ENCODE results near the gene UBE2E2.

Gene UBE2E2

GRCh38 chr3:23198801-23199200 lies 4.3 kb upstream of the UBE2E2 start:
- DNase-seq, result no peak

DNA sequence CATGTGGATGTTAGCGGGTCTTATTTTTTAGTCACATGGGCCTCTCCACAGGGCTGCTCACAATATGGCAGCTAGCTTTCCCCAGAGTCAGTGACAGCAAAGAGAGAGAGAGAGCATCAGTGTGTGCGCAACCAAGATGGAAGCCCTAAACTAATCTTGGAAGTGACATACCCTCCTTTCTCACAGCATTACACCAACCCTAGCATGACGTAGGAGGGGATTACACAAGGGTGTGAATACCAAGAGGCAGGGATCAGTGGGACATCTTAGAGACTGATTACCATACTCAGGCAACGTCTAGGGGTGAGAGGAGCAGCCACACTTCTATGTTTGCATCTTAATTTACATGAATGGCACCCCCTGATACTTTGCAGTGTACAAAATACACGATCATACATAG lies 3.5 kb upstream of the UBE2E2 start:
- no peak for DNase-seq

- DNase-seq, result no peak
These were observed 1.8 kb upstream of the UBE2E2 start for GRCh38 chr3:23201154-23201838.

GRCh38 chr3:23202203-23202920 lies 765 bp upstream of the UBE2E2 start:
- no peak for DNase-seq

GRCh38 chr3:23203708-23204330 lies 692 bp downstream of the UBE2E2 start:
- no peak for DNase-seq

DNA sequence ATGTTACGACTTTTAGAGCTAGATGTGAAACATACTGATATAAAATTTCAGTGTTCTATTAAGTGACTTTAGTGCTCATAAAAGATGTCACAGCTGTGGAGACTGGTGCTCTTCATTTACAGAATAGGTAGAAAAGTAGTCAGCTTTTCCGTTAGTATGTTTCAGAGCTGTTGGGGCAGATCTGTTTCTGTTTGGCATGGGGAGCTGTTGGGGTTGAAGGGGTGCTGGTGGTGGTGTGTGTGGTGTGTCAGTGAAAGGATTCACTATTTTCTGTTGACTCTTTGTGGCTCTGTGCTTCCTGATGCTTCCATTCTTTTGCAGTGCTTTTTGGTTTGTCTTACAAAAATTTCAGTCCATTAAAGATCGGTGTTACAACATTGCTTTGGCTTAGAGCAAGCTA lies 3.2 kb downstream of the UBE2E2 start:
- DNase-seq, result no peak

DNA sequence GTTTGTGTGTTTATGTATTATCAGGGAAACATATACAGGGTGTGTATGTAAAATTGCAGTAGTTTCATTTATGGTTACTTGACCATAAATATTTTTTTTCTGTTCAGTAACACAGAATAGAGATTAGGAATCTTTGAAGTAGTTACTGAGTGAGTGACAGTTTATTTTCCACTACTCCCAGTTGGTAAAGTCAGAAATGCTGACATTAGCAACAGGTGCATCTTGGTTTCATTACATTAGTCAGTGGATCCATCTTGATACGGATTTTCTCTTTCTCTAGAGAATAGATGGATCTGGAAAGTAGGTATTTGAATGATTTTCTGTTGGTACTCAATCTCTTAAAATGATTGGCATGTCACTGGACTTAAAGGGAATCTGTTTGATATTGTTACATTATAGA lies 6.0 kb downstream of the UBE2E2 start:
- DNase-seq, result no peak

DNA sequence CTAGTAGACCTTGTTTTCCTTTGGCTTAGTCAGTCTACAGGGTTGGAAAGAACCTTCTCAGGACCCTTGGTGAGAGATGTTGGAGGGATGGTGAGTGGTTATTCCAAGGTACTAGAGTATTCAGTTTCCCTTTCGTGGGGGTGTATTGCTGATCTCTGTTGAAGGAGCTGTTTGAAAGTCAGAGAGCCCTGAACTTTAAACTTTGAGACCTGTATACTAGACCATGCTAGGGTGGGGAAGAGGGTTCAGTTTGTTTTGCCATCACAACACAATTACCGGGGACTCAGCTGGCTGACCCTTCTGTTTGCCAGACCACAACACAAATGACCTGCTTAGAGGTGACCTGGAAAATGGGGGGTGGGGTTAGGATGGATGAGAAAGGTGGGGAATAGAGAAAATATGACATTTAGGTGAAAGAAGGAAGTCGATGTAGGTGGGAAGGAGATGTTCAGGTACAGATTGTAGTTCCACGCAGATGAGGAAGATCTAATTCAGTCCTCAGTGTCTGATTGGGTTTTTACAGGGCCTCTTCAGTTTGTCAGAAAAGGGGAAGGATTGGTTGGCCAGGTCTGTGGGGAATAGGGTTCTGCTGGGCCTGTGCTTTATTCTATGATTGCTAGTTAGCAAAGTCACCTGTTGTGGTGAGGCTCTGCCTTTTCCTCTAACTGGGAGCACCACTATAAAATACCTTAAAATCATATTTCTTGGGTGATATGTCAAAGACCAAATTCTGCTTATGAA lies 6.8 kb downstream of the UBE2E2 start:
- DNase-seq, result no peak

- no peak for DNase-seq
These were observed 10.7 kb downstream of the UBE2E2 start for GRCh38 chr3:23213813-23214212.

DNA sequence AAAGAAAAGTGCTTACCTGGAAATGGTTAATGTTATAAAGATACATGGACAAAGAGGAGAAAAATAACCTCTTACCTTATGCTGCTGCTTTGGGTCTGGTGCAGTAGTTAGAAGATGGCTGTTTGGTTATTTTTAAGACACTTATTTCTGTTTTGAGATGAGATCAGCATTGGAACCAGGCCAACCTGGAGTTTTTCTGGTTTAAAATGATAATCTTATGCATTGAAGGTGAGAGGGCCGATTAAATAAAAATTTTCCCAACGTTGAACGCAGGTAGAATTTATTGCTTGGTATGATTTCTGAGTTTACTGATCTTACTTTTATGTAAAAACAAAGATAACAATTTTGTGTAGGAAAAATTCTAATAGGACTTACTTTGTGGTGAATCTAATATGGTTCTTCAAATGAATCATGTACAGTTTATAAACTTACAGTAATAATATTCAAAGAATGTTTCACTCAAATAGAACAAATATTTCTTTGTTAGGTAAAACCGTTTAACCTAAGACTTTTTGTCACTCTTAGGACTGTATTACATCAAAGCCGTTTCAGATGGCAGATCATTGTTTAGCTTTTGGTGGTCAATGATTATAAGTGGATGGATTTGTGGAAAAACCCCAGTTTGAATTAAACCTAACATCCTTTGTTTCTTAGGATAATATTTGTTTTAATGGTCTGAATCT lies 14.9 kb downstream of the UBE2E2 start:
- DNase-seq, result no peak

DNA sequence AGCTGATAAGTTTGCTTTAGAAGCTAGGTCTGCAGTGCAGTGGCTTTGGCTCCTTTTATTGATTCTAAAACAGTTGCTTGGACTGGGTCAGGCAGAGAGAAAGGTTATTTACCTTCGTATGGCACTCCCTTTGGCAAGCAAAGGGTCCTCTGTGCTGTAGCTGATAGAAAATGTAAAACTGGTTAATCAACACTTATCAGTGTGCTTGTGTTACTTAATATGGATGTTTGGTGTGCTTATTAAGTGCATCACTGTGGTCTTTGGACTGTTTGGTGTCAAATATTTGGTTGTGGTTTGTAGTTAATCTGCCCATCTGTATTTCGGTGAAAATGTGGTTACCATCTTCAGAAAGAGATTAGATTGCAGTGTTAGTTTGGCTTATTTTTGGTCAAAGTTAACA lies 16.0 kb downstream of the UBE2E2 start:
- no peak for DNase-seq

DNA sequence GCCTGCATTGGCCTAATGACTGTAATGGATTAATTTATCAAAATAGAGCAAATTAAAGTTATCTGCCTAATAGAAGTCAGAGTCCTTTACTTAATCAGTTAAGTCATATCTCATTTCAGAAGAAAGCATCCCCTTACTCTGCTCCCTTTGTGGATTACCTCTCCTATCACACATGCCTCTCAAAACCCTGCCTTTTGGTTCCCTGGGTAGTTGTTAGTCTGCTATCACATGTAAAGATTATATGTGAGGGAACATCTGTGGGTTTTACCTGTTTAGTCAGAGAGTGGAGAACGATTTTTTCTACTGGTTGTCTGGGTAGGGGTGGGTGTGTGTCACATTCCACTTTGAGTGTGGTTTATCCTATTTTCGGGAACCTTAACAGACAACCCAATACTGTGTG lies 16.4 kb downstream of the UBE2E2 start:
- no peak for DNase-seq

GRCh38 chr3:23221136-23221535 lies 18.0 kb downstream of the UBE2E2 start:
- no peak for DNase-seq

DNA sequence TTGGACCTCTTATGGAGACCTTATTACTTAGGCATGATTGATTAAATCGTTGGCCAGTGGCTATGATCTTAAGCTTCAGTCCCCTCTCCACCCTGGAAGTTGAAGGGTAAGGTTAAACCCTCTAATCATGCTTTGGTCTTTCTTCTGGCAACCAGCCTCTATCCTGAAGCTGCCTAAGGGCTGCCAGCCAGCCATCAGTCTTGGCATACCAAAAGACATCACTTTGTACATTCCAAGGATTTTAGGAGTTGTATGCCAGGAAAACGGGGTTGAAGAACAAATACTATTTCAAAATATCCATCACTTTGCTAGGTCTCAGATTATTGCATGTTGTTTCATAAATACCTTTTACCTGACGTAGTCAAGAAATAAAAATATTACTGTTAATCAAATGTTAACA lies 28.9 kb downstream of the UBE2E2 start:
- no peak for DNase-seq

DNA sequence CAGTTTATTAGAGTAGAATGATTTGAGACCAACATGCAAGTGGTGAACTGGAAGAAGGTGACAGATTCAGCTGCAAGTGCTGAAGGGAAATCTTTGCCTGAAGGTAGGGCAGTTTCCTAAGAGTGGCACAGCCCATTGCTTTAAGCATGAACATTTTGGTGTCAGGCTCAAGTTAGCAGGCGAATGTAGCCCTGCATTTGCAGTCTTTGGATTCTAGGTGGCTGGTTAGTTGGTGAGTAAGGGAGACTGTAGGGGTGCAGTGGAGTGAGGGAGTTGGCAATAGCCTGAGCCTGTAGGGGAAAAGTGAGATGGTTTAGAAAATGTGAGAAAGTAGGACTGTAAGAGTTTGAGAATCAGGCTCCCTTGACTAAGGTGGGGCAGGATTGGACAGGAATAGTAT lies 29.7 kb downstream of the UBE2E2 start:
- DNase-seq, result no peak

DNA sequence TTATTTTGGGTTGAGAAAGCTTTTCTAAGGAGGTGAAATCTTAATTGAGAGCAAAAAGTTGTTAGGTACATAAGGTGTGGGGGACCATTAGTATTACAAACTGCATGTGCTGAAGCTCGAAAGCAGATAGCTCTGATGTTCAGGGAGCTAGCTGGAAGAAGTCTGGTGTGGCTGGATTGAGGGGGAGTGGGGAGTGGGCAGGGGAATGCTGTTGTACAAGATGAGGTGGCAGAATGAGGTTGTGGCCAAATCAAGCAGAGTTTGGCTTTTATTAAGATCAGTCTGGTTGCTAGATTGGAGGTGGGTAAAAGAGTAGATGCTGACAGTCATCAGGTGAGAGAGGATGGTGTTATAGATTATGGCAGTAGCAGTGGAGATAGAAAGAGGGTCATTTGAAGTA lies 32.1 kb downstream of the UBE2E2 start:
- DNase-seq, result no peak

- DNase-seq, result no peak
These were observed 33.8 kb downstream of the UBE2E2 start for GRCh38 chr3:23236890-23237289.

DNA sequence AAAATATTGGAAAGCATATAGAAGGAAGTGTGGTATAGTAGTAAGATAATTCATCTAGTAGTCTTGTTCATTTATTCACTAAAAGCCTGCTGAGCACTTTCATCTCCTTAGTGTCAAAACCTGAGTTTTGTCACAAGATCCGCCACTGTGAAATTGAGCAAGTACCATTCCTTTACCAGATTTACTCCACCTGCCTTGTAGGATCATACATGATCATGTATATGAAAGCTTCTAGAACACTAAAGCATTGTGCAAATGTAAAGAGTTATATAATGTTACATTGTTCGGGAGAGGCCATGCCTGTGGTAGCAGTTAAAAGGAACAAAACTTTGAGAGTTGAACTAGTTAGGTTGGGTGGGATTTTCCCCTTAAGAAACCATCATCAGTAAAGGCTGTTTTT lies 35.0 kb downstream of the UBE2E2 start:
- DNase-seq, result no peak

GRCh38 chr3:23238578-23238977 lies 35.5 kb downstream of the UBE2E2 start:
- no peak for DNase-seq

DNA sequence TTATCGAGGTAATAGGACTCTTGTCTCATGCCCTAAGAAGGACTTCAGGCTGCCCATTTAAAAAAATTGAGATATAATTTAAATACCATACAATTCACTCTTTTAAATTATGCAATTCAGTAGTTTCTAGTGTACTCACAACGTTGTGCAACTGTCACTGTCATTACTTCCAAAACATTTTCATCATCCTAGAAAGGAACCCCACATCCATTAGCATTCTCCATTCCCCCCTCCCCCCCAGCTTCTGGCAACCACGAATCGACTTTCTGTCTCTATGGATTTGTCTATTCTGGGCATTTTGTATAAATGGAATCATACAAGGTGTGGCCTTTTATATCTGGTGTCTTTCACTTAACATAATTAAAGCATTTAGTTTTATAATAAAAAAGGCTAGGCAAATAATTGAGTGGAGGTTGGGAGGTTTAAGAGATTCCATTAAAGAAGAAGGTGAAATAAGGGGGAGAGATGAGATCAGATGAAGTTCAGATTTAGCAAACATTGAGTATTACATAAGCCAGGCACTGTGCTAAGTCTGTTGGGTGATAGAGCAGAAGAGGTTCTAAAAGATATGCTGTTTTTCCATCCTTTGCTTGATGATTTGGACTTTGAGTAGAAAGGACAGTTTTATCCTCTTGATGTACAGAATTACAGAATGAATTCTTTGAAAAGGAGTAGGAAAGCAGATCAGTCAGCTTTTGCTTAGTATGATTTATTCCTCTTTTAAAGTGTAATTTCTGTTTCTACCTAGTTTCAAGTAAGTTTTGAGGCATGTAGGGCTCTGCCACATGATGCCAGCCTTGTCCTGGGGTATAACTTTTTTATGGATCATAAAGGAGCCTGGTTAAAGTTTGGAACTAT lies 36.3 kb downstream of the UBE2E2 start:
- no peak for DNase-seq

DNA sequence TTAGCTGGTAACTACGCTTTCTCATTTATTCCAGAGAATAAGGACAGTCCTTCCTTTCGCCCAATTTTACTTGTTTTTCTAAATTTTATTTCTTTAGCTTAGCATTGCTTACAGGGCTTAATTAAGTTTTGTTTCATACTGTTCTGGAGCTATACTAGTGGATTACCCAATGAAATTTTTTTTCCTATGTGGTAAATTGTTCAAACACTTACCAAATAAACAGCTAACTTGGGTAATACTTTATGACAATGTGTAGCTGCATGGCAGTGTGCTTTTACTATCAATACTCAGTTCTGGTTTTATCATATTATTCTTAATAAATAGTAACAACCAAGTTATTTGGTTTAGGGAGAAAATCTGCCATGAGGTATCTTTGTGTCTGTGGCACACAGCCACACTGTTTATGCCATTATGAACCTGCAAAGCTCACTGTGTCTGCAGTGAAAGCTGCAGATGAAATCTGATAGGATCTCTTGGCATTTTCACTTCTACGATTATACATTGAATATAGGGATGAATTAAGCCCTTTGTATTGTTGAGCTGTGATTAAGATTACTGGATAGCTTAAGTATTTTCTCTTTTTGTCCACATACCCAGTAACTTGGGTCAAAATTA lies 37.2 kb downstream of the UBE2E2 start:
- DNase-seq, result no peak

DNA sequence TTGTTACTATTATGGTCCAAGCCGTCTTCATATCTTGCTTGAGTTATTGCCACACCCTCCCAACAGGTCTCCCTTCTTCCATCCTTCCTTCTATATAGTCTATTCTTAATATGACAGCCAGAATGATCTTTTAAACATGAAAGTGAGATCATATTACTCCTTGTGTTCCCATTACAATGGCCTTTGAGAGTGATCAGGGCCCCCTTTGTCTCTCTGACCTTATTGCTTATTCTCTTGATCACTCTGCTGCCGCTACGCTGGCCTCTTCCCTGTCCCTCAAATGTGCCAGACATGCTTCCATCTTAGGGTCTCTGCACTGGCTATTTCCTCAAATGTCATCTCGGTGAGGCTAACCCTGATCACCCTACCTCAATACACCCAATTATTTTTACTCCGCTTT lies 38.1 kb downstream of the UBE2E2 start:
- no peak for DNase-seq

All from GDM1 (cell line).